K562 treated with DMSO at 1 percent for 4 hours (cell line): ENCODE measurements around the gene NR4A1. TPM values are rescaled to one million over a fixed set of nuclear protein-coding genes. Genes with fewer than 3 reads are reported as not detected.

Experiments used
- total RNA-seq: library from RNA; unstranded; fragments of 300-600 nt; gene quantifications from 2 replicates; pipeline ENCODE4 v1.2.3, GENCODE V29; 2022; ENCODE audit not compliant: insufficient read depth

Gene NR4A1
- 3.6 and 5.1 TPM in 2 replicates for total RNA-seq

DNA sequence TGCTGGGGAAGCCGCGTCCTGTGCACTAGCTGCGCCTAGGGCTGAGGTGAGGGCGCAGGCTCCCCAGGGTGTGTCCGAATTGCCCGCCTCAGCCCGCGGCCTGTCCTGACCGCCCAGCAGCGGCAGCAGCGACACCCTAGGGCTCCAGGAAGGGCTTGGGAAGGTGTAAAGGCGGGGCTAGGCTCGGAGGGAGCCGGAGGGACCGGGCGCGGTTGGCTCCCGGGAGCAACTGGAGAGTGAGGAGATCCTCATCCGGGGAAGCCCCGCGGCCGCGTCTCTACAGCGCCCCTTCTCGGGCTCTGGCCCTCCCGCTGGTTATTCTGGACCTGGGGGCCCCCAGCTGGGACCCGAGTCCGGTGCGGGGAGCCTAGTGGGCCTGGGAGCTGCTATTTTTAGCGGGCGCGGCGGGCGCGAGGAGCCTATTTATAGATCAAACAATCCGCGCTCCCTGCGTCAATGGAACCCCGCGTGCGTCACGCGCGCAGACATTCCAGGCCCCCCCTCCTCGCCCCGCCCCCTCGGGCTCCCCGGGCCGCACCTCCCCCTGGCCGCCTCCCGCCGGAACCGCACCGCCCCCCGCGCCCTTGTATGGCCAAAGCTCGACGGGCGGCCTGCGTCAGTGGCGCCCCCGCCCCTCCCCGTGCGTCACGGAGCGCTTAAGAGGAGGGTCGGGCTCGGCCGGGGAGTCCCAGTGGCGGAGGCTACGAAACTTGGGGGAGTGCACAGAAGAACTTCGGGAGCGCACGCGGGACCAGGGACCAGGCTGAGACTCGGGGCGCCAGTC lies at the start of gene NR4A1:
NR4A1 (plus strand) TSS at position 685 of the 784 bp plus-strand sequence. CDS start 2,887 bp downstream, outside the sequence.

DNA sequence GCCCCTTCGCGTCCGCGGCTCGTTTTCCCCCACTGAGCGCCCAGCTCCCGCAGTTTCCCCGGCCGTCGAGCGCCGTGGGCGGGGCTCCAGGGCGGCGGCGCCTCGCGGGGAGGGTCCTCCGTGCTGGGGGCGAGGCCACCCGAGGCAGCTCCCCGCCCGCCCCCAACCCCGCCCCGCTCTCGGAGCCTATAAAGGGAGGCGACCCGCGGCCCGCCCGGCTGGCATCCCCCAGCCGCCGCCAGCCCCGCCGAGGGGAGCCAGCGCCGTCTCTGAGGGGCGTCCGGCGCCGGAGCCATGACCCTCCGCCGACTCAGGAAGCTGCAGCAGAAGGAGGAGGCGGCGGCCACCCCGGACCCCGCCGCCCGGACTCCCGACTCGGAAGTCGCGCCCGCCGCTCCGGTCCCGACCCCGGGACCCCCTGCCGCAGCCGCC lies 44.5 kb upstream of the NR4A1 start, which contains the start of gene TAMALIN:
TAMALIN (plus strand) TSS at position 221 of the 432 bp plus-strand sequence; CDS start at position 295, 74 bp downstream.

DNA sequence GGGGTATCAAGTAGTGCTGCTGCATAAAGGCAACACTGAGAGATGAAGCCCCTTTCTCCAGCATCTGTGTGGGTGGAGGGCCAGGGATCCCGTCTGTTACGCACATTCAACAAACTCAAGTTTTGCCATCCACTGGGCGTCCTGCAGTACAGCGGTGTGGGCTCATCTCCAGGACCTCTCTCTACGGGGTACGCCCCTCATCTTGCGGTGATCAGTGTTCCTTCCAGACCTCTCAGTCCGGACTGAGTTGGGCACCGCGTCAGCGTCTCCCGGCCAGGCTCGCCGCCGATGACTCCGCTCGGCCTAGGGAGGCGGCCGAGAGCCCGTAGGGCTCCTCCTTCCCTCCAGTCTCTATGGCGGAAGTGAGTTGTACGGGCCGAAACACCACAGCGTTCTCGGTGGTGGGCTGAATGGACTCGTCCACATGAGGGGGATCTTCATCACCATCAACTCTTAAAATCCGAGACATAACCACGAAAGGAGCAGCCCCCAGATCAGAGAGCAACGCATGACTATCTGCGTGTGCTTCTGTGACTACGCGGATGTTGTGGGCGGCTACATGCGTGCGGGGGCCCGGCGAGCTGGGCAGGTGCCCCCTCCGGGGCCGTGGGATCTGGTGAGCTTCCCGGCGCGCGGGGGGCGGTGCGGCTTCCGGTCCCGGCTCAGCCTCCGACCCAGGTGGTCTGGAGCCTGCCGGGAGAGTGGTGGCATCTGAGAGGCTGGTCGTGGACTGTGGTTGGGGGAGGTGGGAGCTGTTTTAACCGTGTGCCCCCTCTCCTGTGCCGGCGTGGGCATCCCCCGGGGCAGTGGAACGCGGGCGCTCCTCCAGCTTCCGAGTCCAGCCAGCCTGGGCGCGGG lies 18.3 kb downstream of the NR4A1 start, which contains the start of gene ATG101:
ATG101 (plus strand) TSS at position 652 of the 858 bp plus-strand sequence. CDS start 3,673 bp downstream, outside the sequence.

DNA sequence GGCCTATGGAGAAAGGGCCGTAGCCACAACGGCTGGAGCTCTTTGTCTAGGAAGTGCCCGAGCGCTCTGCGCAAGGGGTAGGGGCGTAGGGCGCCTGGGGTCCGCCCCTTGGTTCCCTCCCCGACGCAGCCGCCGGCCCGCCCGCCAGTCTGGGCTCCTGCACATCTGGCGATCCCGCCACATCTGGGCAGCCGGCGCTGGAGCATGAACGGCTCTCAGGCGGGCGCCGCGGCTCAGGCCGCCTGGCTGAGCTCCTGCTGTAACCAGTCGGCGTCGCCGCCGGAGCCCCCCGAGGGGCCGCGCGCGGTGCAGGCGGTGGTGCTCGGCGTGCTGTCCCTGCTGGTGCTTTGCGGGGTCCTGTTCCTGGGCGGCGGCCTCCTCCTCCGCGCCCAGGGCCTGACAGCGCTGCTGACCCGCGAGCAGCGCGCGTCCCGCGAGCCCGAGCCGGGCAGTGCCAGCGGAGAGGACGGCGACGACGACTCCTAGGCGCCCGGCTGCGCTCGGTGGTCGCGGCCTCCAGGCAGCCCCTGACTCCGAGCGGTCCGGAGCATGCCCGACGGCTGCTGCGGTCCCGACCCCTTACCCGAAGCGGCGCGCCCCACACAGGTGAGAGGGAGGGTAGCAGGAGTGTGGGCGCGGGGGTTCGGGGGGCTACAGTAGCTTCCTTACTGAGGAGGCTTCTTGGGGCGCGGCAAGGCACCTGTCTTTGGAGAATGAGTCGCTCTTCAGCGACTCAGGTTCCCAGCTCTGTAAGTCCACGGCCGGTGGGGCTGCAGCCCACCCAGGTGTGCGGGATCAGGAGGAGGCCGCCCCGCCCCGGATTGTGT lies 28.5 kb downstream of the NR4A1 start, which contains the start of gene SMIM41:
SMIM41 (plus strand) TSS at position 129 of the 827 bp plus-strand sequence; CDS start at position 205, 76 bp downstream.

Other genes starting within 250 kb of the NR4A1 start
- gene FIGNL2, start 202.7 kb upstream of the NR4A1 start, total RNA-seq, result not detected in 2 replicates
- 1.8 and 4.4 TPM in 2 replicates for gene ANKRD33, start 163.3 kb upstream of the NR4A1 start, total RNA-seq
- gene ACVRL1, start 143.9 kb upstream of the NR4A1 start, total RNA-seq, result 7.9 and 8.3 TPM in 2 replicates
- gene ACVR1B, start 99.7 kb upstream of the NR4A1 start, total RNA-seq, result 6.7 and 10.8 TPM in 2 replicates
- 7.1 and 7.2 TPM in 2 replicates for gene TAMALIN, start 44.5 kb upstream of the NR4A1 start, total RNA-seq
- 66.9 and 68.5 TPM in 2 replicates for gene ATG101, start 18.5 kb downstream of the NR4A1 start, total RNA-seq
- gene SMIM41, start 28.3 kb downstream of the NR4A1 start, total RNA-seq, result not detected in 2 replicates
- gene KRT80, start 140.6 kb downstream of the NR4A1 start, total RNA-seq, result not detected in 2 replicates
- gene KRT7, start 181.8 kb downstream of the NR4A1 start, total RNA-seq, result not detected in 2 replicates
- gene KRT86, start 223.2 kb downstream of the NR4A1 start, total RNA-seq, result not detected in 2 replicates
- 0.75 and 1.1 TPM in 2 replicates for gene KRT81, start 240.1 kb downstream of the NR4A1 start, total RNA-seq